NCI-H2227 treated with DMSO at 0.1 percent for 48 hours (cell line): ENCODE results near the gene ICAM3.

Experiments
- DNase-seq: peaks from one replicate; lab custom pipeline; 2025; lab: John Stamatoyannopoulos, UW

Gene ICAM3

DNA sequence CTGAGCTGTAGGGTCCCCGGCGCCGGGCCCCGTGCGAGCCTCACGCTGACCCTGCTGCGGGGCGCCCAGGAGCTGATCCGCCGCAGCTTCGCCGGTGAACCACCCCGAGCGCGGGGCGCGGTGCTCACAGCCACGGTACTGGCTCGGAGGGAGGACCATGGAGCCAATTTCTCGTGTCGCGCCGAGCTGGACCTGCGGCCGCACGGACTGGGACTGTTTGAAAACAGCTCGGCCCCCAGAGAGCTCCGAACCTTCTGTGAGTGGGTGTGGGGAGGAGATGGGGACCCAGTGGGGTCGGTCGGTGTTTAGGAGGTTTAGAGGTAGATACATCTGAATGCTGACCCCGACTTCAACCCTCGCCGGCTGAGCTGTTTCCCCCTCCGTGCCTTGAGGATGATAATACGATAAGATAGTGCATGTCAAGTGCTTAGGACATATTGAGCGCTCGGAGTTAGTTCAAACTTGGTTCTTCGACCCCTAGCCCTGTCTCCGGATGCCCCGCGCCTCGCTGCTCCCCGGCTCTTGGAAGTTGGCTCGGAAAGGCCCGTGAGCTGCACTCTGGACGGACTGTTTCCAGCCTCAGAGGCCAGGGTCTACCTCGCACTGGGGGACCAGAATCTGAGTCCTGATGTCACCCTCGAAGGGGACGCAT, 47.7 kb downstream of the ICAM3 start:
- no peak for DNase-seq

DNA sequence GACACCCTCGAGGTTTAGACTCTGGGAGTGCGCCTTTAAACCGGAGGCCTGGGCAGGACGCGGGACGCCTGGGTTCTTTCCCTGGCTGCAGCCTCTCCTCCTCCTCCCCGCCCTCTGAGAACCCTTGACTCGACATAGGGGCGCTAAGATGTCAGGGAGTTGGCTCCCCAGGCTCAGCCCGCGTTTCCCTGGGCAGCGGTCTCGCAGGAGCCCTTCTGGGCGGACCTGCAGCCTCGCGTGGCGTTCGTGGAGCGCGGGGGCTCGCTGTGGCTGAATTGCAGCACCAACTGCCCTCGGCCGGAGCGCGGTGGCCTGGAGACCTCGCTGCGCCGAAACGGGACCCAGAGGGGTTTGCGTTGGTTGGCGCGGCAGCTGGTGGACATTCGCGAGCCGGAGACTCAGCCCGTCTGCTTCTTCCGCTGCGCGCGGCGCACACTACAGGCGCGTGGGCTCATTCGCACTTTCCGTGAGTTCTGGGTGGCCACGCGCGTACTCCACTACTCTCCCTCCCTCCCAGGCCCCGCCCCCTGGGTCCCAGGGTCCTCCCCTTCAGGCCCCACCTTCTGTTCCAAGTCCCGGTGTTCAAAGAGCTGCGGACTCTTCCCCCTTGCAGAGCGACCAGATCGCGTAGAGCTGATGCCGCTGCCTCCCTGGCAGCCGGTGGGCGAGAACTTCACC, 48.4 kb downstream of the ICAM3 start:
- no peak for DNase-seq

DNA sequence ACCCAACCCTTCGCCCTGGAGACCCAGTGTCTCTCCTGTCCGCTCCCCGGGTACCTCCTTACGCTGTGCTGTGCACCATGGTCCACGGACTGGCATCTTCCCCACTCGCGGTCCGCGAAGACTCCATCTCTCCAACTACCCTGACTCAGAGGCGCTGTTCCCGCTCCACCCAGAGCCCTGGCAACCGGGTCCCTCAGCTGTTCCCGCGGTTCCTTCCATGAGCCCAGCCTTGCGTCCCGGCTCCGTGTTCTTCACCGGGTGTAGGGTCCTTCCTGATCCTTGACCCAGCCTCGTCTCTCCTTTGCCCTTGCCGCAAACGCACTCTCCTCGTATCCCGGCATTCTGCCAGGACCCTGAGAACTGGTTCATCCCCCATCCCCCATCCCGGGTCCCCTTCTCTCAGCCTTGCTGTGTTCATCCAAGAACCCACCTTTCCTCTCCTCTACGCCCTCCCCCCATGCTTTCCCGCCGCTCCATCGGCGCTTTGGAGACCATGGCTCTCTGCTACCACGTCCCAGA, 49.0 kb downstream of the ICAM3 start:
- DNase-seq, result no peak

DNA sequence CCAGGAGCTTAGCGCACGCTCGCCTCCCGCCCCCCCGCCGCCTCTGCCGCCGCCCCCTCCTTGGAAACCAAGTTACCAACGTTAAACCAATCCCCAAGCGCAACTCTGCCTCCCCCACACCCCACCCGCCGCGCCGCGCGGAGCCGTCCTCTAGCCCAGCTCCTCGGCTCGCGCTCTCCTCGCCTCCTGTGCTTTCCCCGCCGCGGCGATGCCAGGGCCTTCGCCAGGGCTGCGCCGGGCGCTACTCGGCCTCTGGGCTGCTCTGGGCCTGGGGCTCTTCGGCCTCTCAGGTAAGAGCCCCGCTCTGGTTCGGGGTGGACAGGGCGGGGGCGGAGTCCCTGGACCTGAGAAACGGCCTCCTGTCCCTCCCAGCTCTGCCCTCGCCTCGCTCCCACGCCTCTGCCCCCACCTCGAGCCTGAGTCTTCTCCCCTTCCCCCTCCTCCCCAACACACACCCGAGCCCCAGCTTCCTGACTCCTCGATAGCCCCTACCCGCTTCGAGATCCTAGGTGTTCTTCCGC, 49.5 kb downstream of the ICAM3 start, which contains the start of gene ICAM5:
TSS of gene ICAM5 (plus strand) at position 117 of the 521 bp plus-strand sequence. CDS start at position 209, 92 bp downstream.
- no peak for DNase-seq

DNA sequence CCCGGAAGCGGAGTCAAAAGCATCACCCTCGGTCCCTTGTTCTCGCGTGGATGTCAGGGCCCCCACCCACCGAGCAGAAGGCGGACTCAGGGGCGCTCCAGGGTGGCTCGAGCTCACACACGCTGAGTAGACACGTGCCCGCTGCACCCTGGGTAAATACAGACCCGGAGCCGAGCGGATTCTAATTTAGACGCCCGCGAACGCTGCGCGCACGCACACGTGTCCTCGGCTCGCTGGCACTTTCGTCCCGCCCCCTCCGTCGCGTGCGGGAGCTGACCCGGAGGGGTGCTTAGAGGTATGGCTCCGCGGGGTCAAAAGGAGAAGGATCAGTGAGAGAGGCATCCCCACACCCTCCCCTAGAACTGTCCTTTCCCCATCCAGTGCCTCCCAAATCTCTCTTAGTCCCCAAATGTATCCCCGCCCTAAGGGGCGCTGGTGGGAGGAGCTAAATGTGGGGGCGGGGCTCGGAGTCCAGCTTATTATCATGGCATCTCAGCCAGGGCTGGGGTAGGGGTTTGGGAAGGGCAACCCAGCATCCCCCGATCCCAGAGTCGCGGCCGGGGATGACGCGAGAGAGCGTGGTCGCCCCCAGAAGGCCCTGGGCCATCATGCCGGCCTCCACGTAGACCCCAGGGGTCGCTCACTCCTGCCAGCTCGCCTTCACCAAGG, 50.1 kb downstream of the ICAM3 start:
- peak; percentile 70 for DNase-seq

DNA sequence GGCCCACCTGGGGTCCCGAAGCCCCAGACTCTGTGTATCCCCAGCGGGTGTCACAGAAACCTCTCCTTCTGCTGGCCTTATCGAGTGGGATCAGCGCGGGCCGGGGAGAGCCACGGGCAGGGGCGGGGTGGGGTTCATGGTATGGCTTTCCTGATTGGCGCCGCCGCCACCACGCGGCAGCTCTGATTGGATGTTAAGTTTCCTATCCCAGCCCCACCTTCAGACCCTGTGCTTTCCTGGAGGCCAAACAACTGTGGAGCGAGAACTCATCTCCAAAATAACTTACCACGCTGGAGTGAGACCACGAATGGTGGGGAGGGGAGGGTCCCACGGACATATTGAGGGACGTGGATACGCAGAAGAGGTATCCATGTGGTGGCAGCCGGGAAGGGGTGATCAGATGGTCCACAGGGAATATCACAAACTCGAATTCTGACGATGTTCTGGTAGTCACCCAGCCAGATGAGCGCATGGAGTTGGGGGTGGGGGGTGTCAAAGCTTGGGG, 50.7 kb downstream of the ICAM3 start:
- DNase-seq, result peak; percentile 7

DNA sequence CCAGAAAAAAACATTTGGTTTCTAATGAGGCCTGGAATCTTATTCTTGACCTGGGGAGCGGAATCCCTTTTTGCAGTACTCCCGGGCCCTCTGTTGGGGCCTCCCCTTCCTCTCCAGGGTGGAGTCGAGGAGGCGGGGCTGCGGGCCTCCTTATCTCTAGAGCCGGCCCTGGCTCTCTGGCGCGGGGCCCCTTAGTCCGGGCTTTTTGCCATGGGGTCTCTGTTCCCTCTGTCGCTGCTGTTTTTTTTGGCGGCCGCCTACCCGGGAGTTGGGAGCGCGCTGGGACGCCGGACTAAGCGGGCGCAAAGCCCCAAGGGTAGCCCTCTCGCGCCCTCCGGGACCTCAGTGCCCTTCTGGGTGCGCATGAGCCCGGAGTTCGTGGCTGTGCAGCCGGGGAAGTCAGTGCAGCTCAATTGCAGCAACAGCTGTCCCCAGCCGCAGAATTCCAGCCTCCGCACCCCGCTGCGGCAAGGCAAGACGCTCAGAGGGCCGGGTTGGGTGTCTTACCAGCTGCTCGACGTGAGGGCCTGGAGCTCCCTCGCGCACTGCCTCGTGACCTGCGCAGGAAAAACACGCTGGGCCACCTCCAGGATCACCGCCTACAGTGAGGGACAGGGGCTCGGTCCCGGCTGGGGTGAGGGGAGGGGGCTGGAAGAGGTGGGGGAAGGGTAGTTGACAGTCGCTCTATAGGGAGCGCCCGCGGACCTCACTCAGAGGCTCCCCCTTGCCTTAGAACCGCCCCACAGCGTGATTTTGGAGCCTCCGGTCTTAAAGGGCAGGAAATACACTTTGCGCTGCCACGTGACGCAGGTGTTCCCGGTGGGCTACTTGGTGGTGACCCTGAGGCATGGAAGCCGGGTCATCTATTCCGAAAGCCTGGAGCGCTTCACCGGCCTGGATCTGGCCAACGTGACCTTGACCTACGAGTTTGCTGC, 52.4 kb downstream of the ICAM3 start, which contains the start of gene ICAM4:
TSS of gene ICAM4 (plus strand) at position 153 of the 935 bp plus-strand sequence. CDS start at position 211, 58 bp downstream.
- DNase-seq, result no peak

DNA sequence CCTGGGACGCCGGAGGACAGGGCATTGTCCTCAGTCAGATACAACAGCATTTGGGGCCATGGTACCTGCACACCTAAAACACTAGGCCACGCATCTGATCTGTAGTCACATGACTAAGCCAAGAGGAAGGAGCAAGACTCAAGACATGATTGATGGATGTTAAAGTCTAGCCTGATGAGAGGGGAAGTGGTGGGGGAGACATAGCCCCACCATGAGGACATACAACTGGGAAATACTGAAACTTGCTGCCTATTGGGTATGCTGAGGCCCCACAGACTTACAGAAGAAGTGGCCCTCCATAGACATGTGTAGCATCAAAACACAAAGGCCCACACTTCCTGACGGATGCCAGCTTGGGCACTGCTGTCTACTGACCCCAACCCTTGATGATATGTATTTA, 54.0 kb downstream of the ICAM3 start:
- no peak for DNase-seq

DNA sequence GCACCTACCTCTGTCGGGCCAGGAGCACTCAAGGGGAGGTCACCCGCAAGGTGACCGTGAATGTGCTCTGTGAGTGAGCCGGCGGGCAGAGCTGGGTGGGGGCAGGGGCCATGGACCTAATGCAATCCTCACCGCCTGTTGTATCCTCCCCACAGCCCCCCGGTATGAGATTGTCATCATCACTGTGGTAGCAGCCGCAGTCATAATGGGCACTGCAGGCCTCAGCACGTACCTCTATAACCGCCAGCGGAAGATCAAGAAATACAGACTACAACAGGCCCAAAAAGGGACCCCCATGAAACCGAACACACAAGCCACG, 54.5 kb downstream of the ICAM3 start:
- no peak for DNase-seq

DNA sequence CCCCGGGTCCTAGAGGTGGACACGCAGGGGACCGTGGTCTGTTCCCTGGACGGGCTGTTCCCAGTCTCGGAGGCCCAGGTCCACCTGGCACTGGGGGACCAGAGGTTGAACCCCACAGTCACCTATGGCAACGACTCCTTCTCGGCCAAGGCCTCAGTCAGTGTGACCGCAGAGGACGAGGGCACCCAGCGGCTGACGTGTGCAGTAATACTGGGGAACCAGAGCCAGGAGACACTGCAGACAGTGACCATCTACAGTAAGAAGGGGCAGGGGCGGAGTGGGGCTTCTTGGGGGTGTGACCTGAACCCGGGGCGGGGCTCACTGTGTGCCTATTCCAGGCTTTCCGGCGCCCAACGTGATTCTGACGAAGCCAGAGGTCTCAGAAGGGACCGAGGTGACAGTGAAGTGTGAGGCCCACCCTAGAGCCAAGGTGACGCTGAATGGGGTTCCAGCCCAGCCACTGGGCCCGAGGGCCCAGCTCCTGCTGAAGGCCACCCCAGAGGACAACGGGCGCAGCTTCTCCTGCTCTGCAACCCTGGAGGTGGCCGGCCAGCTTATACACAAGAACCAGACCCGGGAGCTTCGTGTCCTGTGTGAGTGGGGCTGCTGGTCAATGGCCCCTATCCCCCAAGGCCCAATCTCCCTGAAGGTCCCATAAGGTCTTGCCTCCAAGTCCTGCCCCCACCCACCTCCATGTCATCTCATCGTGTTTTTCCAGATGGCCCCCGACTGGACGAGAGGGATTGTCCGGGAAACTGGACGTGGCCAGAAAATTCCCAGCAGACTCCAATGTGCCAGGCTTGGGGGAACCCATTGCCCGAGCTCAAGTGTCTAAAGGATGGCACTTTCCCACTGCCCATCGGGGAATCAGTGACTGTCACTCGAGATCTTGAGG, 55.1 kb downstream of the ICAM3 start:
- no peak for DNase-seq
